SK-N-SH (cell line): Measurements from ENCODE around the gene PHF21B. TPM values are rescaled to one million over a fixed set of nuclear protein-coding genes. Genes with fewer than 3 reads are reported as not detected.

Experiments
- CTCF ChIA-PET: fragments of 300-600, 350-600 bp; formaldehyde crosslinking; extraction: SDS; loops from one replicate; lab custom pipeline; 2021; lab: Yijun Ruan, JAX
- POLR2A ChIA-PET: fragments of 350-600 bp; sonication (Branson Sonifier 250); formaldehyde crosslinking; extraction: SDS; loops from one replicate; lab custom pipeline; 2020; ENCODE audit warnings: antibody characterized with exemption, inconsistent platforms; lab: Yijun Ruan, JAX
- DNase-seq: peaks from one replicate; pipeline ENCODE4 v3.0.0; 2012
- H2AFZ ChIP-seq: fragments of 200-600 bp; sonication (generic); 2 replicates; pipeline ENCODE4 v1.8.1; 2016; ENCODE audit warnings: antibody characterized with exemption, mild to moderate bottlenecking, low read depth
- H3F3A ChIP-seq: fragments of 200-600 bp; sonication (generic); replicated peaks from 2 replicates; pipeline ENCODE3; 2016; ENCODE audit warnings: antibody characterized with exemption, mild to moderate bottlenecking; ENCODE audit not compliant: insufficient read depth
- H3K27ac ChIP-seq, 2 experiments: fragments of 200-500 bp in 1 of 2; fragments of 200-600 bp in 1 of 2; sonication (Bioruptor generic) in 1 of 2; sonication (generic), shearing (Covaris generic) in 1 of 2; 2 replicates each; pipeline versions ENCODE4 v1.5.1 to v1.6.1; 2014 to 2016; ENCODE audit warnings: low read depth in 2 of 2, inconsistent platforms in 1 of 2, low read length in 1 of 2, mild to moderate bottlenecking in 1 of 2, mixed read lengths in 1 of 2
- H3K27me3 ChIP-seq: fragments of 200-600 bp; sonication (generic), shearing (Covaris generic); 2 replicates; pipeline ENCODE4 v1.6.1; 2016; ENCODE audit warnings: mixed run types; ENCODE audit not compliant: insufficient read depth
- H3K36me3 ChIP-seq, 2 experiments: fragments of 200-500 bp in 1 of 2; fragments of 200-600 bp in 1 of 2; sonication (Bioruptor generic) in 1 of 2; sonication (generic) in 1 of 2; replicated peaks in 1 of 2; 2 replicates each; pipeline versions ENCODE3 to v1.5.1; 2014 to 2016; ENCODE audit warnings: low read length in 1 of 2, mild to moderate bottlenecking in 1 of 2; ENCODE audit not compliant: insufficient read depth in 2 of 2, control insufficient read depth in 1 of 2
- H3K4me1 ChIP-seq, 2 experiments: fragments of 200-500 bp in 1 of 2; fragments of 200-600 bp in 1 of 2; sonication (Bioruptor generic) in 1 of 2; sonication (generic), shearing (Covaris generic) in 1 of 2; 2 replicates each; pipeline versions ENCODE4 v1.5.1 to v1.6.1; 2014 to 2016; ENCODE audit warnings: low read depth in 1 of 2, low read length in 1 of 2, mixed run types in 1 of 2; ENCODE audit not compliant: insufficient read depth in 2 of 2, control insufficient read depth in 1 of 2
- H3K4me2 ChIP-seq: fragments of 200-600 bp; sonication (generic), shearing (Covaris generic); 2 replicates; pipeline ENCODE4 v1.6.1; 2017; ENCODE audit warnings: mixed run types
- H3K4me3 ChIP-seq, 2 experiments: fragments of 200-500 bp in 1 of 2; fragments of 200-600 bp in 1 of 2; sonication (Bioruptor generic) in 1 of 2; sonication (generic), shearing (Covaris generic) in 1 of 2; 2 replicates each; pipeline versions ENCODE4 v1.5.1 to v1.8.1; 2014 to 2016; ENCODE audit warnings: low read depth in 2 of 2, inconsistent platforms in 1 of 2, low read length in 1 of 2, mild to moderate bottlenecking in 1 of 2, mixed read lengths in 1 of 2, moderate library complexity in 1 of 2
- H3K79me2 ChIP-seq: fragments of 200-600 bp; sonication (generic); 2 replicates; pipeline ENCODE4 v1.8.1; 2017; ENCODE audit warnings: mild to moderate bottlenecking; ENCODE audit not compliant: insufficient read depth
- H3K9ac ChIP-seq: fragments of 200-600 bp; sonication (generic); 2 replicates; pipeline ENCODE4 v1.6.1; 2017; ENCODE audit warnings: mixed run types
- H3K9me2 ChIP-seq: fragments of 200-600 bp; sonication (generic); 2 replicates; pipeline ENCODE4 v1.6.1; 2017; ENCODE audit warnings: mixed run types
- H3K9me3 ChIP-seq: fragments of 200-600 bp; sonication (generic); 2 replicates; pipeline ENCODE4 v1.6.1; 2017; ENCODE audit warnings: mixed run types, mild to moderate bottlenecking, moderate library complexity
- H4K20me1 ChIP-seq: fragments of 200-600 bp; sonication (generic); 2 replicates; pipeline ENCODE4 v1.6.1; 2017; ENCODE audit warnings: mild to moderate bottlenecking, mixed run types; ENCODE audit not compliant: insufficient read depth
- EZH2phosphoT487 ChIP-seq: fragments of 200-600 bp; sonication (generic); IDR thresholded peaks from 2 replicates; pipeline ENCODE4 v1.6.1; 2017; ENCODE audit warnings: low read depth, mixed run types, mild to moderate bottlenecking, antibody characterized with exemption, moderate library complexity, borderline replicate concordance
- FOXM1 ChIP-seq: IDR thresholded peaks from 2 replicates; pipeline ENCODE4 v1.4.0; 2012; ENCODE audit warnings: low read depth, mild to moderate bottlenecking
- GABPA ChIP-seq: IDR thresholded peaks from 2 replicates; pipeline ENCODE4 v1.4.0; 2012; ENCODE audit warnings: low read depth, mild to moderate bottlenecking
- GATA2 ChIP-seq: sonication (generic); formaldehyde crosslinking; IDR thresholded peaks from 2 replicates; pipeline ENCODE4 v1.5.0; 2020; ENCODE audit warnings: mild to moderate bottlenecking, missing genetic modification reagents
- MEF2A ChIP-seq: IDR thresholded peaks from 2 replicates; pipeline ENCODE4 v1.4.0; 2012; ENCODE audit warnings: low read depth, borderline replicate concordance
- TCF12 ChIP-seq: IDR thresholded peaks from 2 replicates; pipeline ENCODE4 v1.4.0; 2012
- WGBS: methylation state at CpG from one replicate; pipeline ENCODE4 v1.1.6; 2017; ENCODE audit warnings: low lambda C conversion rate; 5-methylcytosine and 5-hydroxymethylcytosine counted together
- polyA plus RNA-seq, 3 experiments: library from polyadenylated mRNA; depleted of rRNA; stranded (reverse); fragments of >200 nt; gene quantifications; 2 replicates each; pipeline ENCODE4 v1.2.3, GENCODE V29; 2012
- TF ChIP-seq, protein P1 (sequence below): fragments of 200-600 bp; sonication (generic); IDR thresholded peaks from 2 replicates; pipeline ENCODE4 v1.6.1; 2017; ENCODE audit warnings: antibody characterized with exemption, mild to moderate bottlenecking, moderate library complexity
- TF ChIP-seq, protein P2 (sequence below): fragments of 150-350 bp; IDR thresholded peaks from 2 replicates; pipeline ENCODE4 v1.6.1; 2016; ENCODE audit warnings: mild to moderate bottlenecking, low read depth, low read length
- TF ChIP-seq, protein P3 (sequence below): IDR thresholded peaks from 2 replicates; pipeline ENCODE4; 2012

The PHF21B gene
- polyA plus RNA-seq, 1 of the 3 experiments (the other 2 are of a cell fraction), result 0.76 TPM

DNA sequence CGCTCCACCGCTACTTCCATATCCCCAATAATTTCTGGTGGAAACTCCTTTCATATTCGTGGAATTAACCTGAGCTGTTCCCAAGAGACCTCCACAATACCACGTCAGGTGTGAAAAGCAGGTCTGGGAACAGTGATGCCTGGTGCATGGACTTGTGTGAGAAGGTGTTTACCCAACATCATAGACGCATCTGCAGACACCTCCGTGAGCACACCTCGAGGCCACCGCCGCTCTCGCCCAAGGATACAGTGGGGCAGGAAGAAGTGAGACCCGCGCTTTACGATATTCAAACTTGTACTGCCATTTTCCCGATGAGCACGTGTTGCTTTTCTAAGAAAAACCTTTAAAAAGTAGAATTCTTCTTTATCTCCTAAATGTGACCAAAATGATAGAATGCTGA is 8.2 kb downstream of the PHF21B start (continued):
- no peak for TF ChIP-seq GATA2 (CRISPR knock-in tag)
- TF ChIP-seq, protein P1, sequence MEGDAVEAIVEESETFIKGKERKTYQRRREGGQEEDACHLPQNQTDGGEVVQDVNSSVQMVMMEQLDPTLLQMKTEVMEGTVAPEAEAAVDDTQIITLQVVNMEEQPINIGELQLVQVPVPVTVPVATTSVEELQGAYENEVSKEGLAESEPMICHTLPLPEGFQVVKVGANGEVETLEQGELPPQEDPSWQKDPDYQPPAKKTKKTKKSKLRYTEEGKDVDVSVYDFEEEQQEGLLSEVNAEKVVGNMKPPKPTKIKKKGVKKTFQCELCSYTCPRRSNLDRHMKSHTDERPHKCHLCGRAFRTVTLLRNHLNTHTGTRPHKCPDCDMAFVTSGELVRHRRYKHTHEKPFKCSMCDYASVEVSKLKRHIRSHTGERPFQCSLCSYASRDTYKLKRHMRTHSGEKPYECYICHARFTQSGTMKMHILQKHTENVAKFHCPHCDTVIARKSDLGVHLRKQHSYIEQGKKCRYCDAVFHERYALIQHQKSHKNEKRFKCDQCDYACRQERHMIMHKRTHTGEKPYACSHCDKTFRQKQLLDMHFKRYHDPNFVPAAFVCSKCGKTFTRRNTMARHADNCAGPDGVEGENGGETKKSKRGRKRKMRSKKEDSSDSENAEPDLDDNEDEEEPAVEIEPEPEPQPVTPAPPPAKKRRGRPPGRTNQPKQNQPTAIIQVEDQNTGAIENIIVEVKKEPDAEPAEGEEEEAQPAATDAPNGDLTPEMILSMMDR, result no peak
- TF ChIP-seq, protein P2, sequence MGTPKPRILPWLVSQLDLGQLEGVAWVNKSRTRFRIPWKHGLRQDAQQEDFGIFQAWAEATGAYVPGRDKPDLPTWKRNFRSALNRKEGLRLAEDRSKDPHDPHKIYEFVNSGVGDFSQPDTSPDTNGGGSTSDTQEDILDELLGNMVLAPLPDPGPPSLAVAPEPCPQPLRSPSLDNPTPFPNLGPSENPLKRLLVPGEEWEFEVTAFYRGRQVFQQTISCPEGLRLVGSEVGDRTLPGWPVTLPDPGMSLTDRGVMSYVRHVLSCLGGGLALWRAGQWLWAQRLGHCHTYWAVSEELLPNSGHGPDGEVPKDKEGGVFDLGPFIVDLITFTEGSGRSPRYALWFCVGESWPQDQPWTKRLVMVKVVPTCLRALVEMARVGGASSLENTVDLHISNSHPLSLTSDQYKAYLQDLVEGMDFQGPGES, result no peak
- TF ChIP-seq MEF2A, result no peak
- no peak for TF ChIP-seq TCF12
- TF ChIP-seq, protein P3, sequence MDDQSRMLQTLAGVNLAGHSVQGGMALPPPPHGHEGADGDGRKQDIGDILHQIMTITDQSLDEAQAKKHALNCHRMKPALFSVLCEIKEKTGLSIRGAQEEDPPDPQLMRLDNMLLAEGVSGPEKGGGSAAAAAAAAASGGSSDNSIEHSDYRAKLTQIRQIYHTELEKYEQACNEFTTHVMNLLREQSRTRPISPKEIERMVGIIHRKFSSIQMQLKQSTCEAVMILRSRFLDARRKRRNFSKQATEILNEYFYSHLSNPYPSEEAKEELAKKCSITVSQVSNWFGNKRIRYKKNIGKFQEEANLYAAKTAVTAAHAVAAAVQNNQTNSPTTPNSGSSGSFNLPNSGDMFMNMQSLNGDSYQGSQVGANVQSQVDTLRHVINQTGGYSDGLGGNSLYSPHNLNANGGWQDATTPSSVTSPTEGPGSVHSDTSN, result no peak

DNA sequence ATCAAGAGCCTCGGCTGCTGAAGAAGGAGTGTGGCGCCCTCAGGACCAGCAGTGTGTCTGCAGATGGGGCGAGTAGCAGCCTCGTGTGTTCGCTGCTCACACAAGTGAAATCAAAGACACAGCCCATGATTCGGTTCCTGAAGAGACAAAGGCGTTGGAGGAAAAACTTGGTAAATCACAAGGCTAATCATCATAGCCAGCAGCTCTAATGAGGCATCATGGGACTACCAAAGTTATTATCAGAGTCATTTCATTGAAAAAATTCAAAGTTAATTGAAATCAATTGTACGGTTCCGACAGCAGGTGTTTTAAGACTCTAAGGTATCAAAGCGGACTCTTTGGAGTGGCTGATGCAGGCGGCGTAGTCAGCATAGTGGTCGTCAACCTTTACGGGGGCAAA is 9.5 kb downstream of the PHF21B start:
- no peak overlapping the region for H3K27ac ChIP-seq
- H4K20me1 ChIP-seq, result no peaks in the 10 kb centered on the region
- POLR2A ChIA-PET, result no interaction called here
- CTCF ChIA-PET, result no interaction called here
- no peaks in the 10 kb centered on the region for H3K27me3 ChIP-seq
- no peaks in the 10 kb centered on the region for H3K79me2 ChIP-seq
- H3K9me2 ChIP-seq, result no peaks in the 10 kb centered on the region
- H3K4me2 ChIP-seq, result no peak overlapping the region
- H3K4me3 ChIP-seq, result no peak overlapping the region
- H2AFZ ChIP-seq, result no peak overlapping the region
- no peaks in the 10 kb centered on the region for H3K36me3 ChIP-seq
- peaks cover 0 to 9% of the 10 kb centered on the region in 2 experiments; a peak in 2 of 4 replicates for H3K4me1 ChIP-seq
- H3K9me3 ChIP-seq, result no peaks in the 10 kb centered on the region
- no peak overlapping the region for H3K9ac ChIP-seq
- DNase-seq, result no peak
- H3F3A ChIP-seq, result no peaks in the 10 kb centered on the region
- TF ChIP-seq FOXM1, result no peak
- TF ChIP-seq, all 33 proteins: peak for 0
- WGBS, result 85% methylated on average over 14 of the region's 14 CpGs

DNA sequence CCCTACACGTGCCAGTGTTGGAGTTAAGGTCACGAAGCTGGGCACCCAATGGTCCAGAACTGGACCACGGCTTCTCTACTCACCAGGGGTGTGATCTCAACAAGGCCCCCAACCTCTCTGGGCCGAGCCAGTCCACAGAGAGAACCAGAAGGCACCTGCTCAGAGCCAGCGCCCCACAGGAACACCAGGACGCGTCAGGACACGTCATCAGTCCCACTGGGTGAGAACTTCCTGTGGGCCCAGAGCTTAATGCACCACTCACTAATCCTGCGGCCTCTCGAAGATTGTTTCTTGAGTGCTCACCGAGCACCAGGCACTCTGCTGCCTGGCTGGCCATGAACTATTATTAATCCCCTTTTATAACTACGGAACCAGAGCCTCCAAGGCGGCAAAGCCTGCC is 10.1 kb downstream of the PHF21B start:
- H3K36me3 ChIP-seq, result no peaks in the 10 kb centered on the region
- peaks cover 0 to 15% of the 10 kb centered on the region in 2 experiments; a peak in 1 of 4 replicates for H3K4me1 ChIP-seq
- no peak for TF ChIP-seq EZH2phosphoT487
- no peak for TF ChIP-seq GABPA
- H3K9ac ChIP-seq, result no peak overlapping the region
- no peaks in the 10 kb centered on the region for H4K20me1 ChIP-seq
- H3K79me2 ChIP-seq, result no peaks in the 10 kb centered on the region
- 69% methylated on average over 9 of the region's 13 CpGs for WGBS
- H3K4me2 ChIP-seq, result no peak overlapping the region
- H3K9me2 ChIP-seq, result no peaks in the 10 kb centered on the region
- no peaks in the 10 kb centered on the region for H3F3A ChIP-seq
- no peak for DNase-seq
- H3K9me3 ChIP-seq, result no peaks in the 10 kb centered on the region
- H3K27me3 ChIP-seq, result no peaks in the 10 kb centered on the region; the same call in 1 of the 2 replicates
- H3K27ac ChIP-seq, result no peak overlapping the region
- H2AFZ ChIP-seq, result no peak overlapping the region
- CTCF ChIA-PET, result no interaction called here
- H3K4me3 ChIP-seq, result no peak overlapping the region
- POLR2A ChIA-PET, result no interaction called here
